Trophoblast cell (in vitro differentiated cells and primary cell): ENCODE measurements around the gene KRT5.

ENCODE experiments used
- DNase-seq, 2 donors: peaks; one replicate each; pipeline ENCODE4 v3.0.0-alpha.2; 2016
- H2AFZ ChIP-seq: 2 replicates; pipeline ENCODE4 v1.6.1; 2013; ENCODE audit warnings: low read length, moderate library complexity, mild to moderate bottlenecking; ENCODE audit not compliant: insufficient read depth, poor library complexity
- H2AK5ac ChIP-seq: 2 replicates; pipeline ENCODE4 v1.6.1; 2013; ENCODE audit warnings: mild to moderate bottlenecking, low read length
- H2BK120ac ChIP-seq: 2 replicates; pipeline ENCODE4 v1.6.1; 2013; ENCODE audit warnings: low read length, mild to moderate bottlenecking, moderate library complexity; ENCODE audit not compliant: insufficient read depth, poor library complexity
- H2BK12ac ChIP-seq: 2 replicates; pipeline ENCODE4 v1.6.1; 2013; ENCODE audit warnings: mild to moderate bottlenecking, low read length, moderate library complexity
- H2BK5ac ChIP-seq: 2 replicates; pipeline ENCODE4 v1.6.1; 2013; ENCODE audit warnings: low read length, low read depth, moderate library complexity, mild to moderate bottlenecking; ENCODE audit not compliant: poor library complexity
- H3K14ac ChIP-seq: 2 replicates; pipeline ENCODE4 v1.6.1; 2013; ENCODE audit warnings: mild to moderate bottlenecking, low read length
- H3K18ac ChIP-seq: 2 replicates; pipeline ENCODE4 v1.6.1; 2013; ENCODE audit warnings: mild to moderate bottlenecking, low read length
- H3K23ac ChIP-seq: 2 replicates; pipeline ENCODE4 v1.6.1; 2013; ENCODE audit warnings: low read length
- H3K27ac ChIP-seq: 2 replicates; pipeline ENCODE4 v1.5.1; 2013; ENCODE audit warnings: low read depth, mild to moderate bottlenecking, inconsistent platforms, low read length, moderate library complexity
- H3K27me3 ChIP-seq: 2 replicates; pipeline ENCODE4 v1.6.1; 2013; ENCODE audit warnings: inconsistent platforms, mild to moderate bottlenecking, low read length, moderate library complexity; ENCODE audit not compliant: insufficient read depth
- H3K36me3 ChIP-seq, 2 experiments: 1 replicate in 1 of 2; 2 replicates in 1 of 2; pipeline ENCODE4 v1.6.1; 2013; ENCODE audit warnings: low read length in 2 of 2, mild to moderate bottlenecking in 2 of 2, moderate library complexity in 1 of 2; ENCODE audit not compliant: insufficient read depth in 2 of 2, control insufficient read depth in 1 of 2
- H3K4ac ChIP-seq: 2 replicates; pipeline ENCODE4 v1.6.1; 2013; ENCODE audit warnings: low read depth, mild to moderate bottlenecking, low read length, moderate library complexity
- H3K4me1 ChIP-seq, 2 experiments: 1 replicate in 1 of 2; 2 replicates in 1 of 2; pipeline ENCODE4 v1.6.1; 2013; ENCODE audit warnings: low read length in 2 of 2, mild to moderate bottlenecking in 2 of 2, moderate library complexity in 1 of 2; ENCODE audit not compliant: insufficient read depth in 2 of 2, control insufficient read depth in 1 of 2
- H3K4me2 ChIP-seq: 2 replicates; pipeline ENCODE4 v1.6.1; 2013; ENCODE audit warnings: inconsistent platforms, mild to moderate bottlenecking, low read length, moderate library complexity
- H3K4me3 ChIP-seq: 2 replicates; pipeline ENCODE4 v1.5.1; 2013; ENCODE audit warnings: mild to moderate bottlenecking, low read depth, low read length, inconsistent platforms
- H3K79me1 ChIP-seq: one replicate; pipeline ENCODE4 v1.6.1; 2013; ENCODE audit warnings: low read length
- H3K79me2 ChIP-seq: 2 replicates; pipeline ENCODE4 v1.6.1; 2013; ENCODE audit warnings: low read length, mild to moderate bottlenecking; ENCODE audit not compliant: control insufficient read depth, insufficient read depth, poor library complexity
- H3K9ac ChIP-seq: 2 replicates; pipeline ENCODE4 v1.6.1; 2013; ENCODE audit warnings: mild to moderate bottlenecking, low read length
- H3K9me3 ChIP-seq: 2 replicates; pipeline ENCODE4 v1.6.1; 2013; ENCODE audit warnings: low read depth, mild to moderate bottlenecking, control low read depth, inconsistent platforms, low read length; ENCODE audit not compliant: insufficient read depth
- H4K12ac ChIP-seq: 2 replicates; pipeline ENCODE4 v1.6.1; 2013; ENCODE audit warnings: low read depth, mild to moderate bottlenecking, low read length, moderate library complexity
- H4K8ac ChIP-seq: 2 replicates; pipeline ENCODE4 v1.6.1; 2013; ENCODE audit warnings: low read depth, mild to moderate bottlenecking, low read length, moderate library complexity
- H4K91ac ChIP-seq: one replicate; pipeline ENCODE4 v1.6.1; 2013; ENCODE audit warnings: low read depth, mild to moderate bottlenecking, low read length, moderate library complexity
- WGBS: extraction: QIAGEN DNeasy Blood & Tissue Kit; methylation state at CpG from one replicate; pipeline ENCODE4 v1.1.7; 2013; ENCODE audit warnings: missing lambda C conversion rate; ENCODE audit not compliant: insufficient read length, insufficient coverage; ENCODE audit errors: extremely low coverage; 5-methylcytosine and 5-hydroxymethylcytosine counted together

The KRT5 gene

DNA sequence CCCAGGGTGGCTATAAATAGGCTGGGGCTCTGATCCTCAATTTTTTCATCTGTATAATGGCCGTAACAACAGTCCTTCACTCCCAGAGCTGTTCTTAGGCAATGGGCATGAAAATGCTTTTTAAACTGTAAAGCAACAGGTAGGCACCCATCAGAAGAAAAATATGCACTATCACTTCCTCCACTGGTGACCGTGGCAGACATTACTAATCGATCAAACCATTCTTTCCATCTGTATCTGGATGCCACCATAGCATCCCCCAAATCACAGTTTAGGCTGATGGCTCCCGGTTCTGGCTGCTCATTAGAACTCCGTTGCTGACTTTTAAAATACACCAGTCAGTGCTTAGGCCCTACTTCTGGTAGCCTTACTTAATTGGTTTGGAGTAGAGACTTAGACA lies 21.5 kb upstream of the KRT5 start:
- Histone ChIP-seq H3K9ac (no peak overlapping the region), H3K27me3 (no peaks in the 10 kb centered on the region)

DNA sequence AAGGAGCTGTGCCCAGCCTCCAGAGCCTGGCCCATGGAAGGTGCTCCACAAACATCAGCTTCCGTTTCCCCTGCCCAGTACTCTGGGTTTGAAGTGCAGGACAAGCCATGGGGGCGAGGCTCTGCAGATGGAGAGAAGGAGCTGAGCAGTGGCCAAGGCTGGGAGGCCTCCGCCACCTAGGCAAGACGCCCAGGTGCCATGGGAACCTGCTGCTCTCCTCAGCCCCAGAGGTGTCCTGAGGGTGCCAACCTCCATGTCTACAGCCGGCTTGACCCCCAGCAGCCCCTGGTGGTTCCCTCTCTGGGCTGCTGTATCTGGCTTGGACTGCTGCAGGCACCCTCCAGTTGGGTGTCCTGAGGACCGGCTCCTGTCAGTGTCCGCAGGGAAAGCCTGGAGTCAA lies 20.3 kb upstream of the KRT5 start:
- Histone ChIP-seq H3K79me1 (no peaks in the 10 kb centered on the region), H2AK5ac (no peak overlapping the region), H3K18ac (no peak overlapping the region), H3K36me3 (no peaks in the 10 kb centered on the region), H2BK5ac (no peak overlapping the region), H2BK12ac (no peak overlapping the region), H3K4me1 (no peaks in the 10 kb centered on the region), H3K14ac (no peak overlapping the region), H4K8ac (no peak overlapping the region), H2BK120ac (no peak overlapping the region), H3K4me2 (no peak overlapping the region), H4K12ac (no peak overlapping the region), H3K4me3 (no peak overlapping the region), H3K9me3 (no peaks in the 10 kb centered on the region), H3K27me3 (no peaks in the 10 kb centered on the region), H3K23ac (no peak overlapping the region), H3K79me2 (no peaks in the 10 kb centered on the region), H3K4ac (no peak overlapping the region), H4K91ac (no peak overlapping the region), H3K27ac (no peak overlapping the region), H2AFZ (no peak overlapping the region), H3K9ac (no peak overlapping the region)
- WGBS: no CpG with 5 or more reads among the region's 7 CpGs
- DNase-seq: no peak

More for the DNA sequence above, 21.5 kb upstream of the KRT5 start:
- no peak overlapping the region for H2BK5ac ChIP-seq
- no peak overlapping the region for H4K12ac ChIP-seq
- no peaks in the 10 kb centered on the region for H3K9me3 ChIP-seq
- no peak overlapping the region for H3K23ac ChIP-seq
- H3K14ac ChIP-seq: no peak overlapping the region
- H3K18ac ChIP-seq: no peak overlapping the region
- H2BK12ac ChIP-seq: no peak overlapping the region
- no CpG with 5 or more reads among the region's 5 CpGs for WGBS
- H2BK120ac ChIP-seq: no peak overlapping the region
- no peak overlapping the region for H4K8ac ChIP-seq
- H3K4me3 ChIP-seq: no peak overlapping the region
- no peak overlapping the region for H3K27ac ChIP-seq
- H3K79me1 ChIP-seq: no peaks in the 10 kb centered on the region
- no peak overlapping the region for H3K4ac ChIP-seq
- no peak for DNase-seq
- H3K4me1 ChIP-seq: no peaks in the 10 kb centered on the region
- H2AFZ ChIP-seq: no peak overlapping the region
- H4K91ac ChIP-seq: no peak overlapping the region
- no peaks in the 10 kb centered on the region for H3K36me3 ChIP-seq
- H2AK5ac ChIP-seq: no peak overlapping the region
- no peak overlapping the region for H3K4me2 ChIP-seq
- no peaks in the 10 kb centered on the region for H3K79me2 ChIP-seq

DNA sequence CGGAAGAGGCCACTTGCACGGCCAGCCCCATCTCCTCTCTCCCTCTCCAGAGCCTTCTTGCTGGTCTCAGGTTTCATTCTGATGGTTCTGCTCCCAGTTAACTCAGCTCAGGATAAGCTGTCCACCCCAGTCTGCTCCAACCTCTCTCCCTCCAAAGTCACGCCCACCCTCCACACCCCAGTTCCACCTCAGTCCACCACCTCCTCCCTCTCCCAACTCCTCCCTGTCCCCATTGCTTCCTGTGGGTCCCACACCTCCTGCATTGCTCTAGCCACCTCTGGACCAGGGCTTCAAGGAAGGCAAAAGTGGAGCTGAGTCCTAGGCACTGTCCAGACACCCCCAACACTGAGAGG lies 19.6 kb upstream of the KRT5 start:
- no peak overlapping the region for H3K14ac ChIP-seq
- H4K91ac ChIP-seq: no peak overlapping the region
- H2AK5ac ChIP-seq: no peak overlapping the region
- H3K27ac ChIP-seq: no peak overlapping the region
- no peak overlapping the region for H3K18ac ChIP-seq
- no peaks in the 10 kb centered on the region for H3K9me3 ChIP-seq
- no peak overlapping the region for H2AFZ ChIP-seq
- H2BK5ac ChIP-seq: no peak overlapping the region
- no peak overlapping the region for H4K12ac ChIP-seq
- no peak overlapping the region for H2BK12ac ChIP-seq
- no peak for DNase-seq
- WGBS: no CpG with 5 or more reads among the region's 3 CpGs
- no peaks in the 10 kb centered on the region for H3K79me2 ChIP-seq
- no peak overlapping the region for H4K8ac ChIP-seq
- no peak overlapping the region for H3K23ac ChIP-seq
- no peak overlapping the region for H3K4me2 ChIP-seq
- no peak overlapping the region for H3K4me3 ChIP-seq
- H3K4ac ChIP-seq: no peak overlapping the region
- H3K27me3 ChIP-seq: no peaks in the 10 kb centered on the region
- H3K36me3 ChIP-seq: no peaks in the 10 kb centered on the region
- H2BK120ac ChIP-seq: no peak overlapping the region
- H3K79me1 ChIP-seq: no peaks in the 10 kb centered on the region
- H3K9ac ChIP-seq: no peak overlapping the region
- H3K4me1 ChIP-seq: no peaks in the 10 kb centered on the region

DNA sequence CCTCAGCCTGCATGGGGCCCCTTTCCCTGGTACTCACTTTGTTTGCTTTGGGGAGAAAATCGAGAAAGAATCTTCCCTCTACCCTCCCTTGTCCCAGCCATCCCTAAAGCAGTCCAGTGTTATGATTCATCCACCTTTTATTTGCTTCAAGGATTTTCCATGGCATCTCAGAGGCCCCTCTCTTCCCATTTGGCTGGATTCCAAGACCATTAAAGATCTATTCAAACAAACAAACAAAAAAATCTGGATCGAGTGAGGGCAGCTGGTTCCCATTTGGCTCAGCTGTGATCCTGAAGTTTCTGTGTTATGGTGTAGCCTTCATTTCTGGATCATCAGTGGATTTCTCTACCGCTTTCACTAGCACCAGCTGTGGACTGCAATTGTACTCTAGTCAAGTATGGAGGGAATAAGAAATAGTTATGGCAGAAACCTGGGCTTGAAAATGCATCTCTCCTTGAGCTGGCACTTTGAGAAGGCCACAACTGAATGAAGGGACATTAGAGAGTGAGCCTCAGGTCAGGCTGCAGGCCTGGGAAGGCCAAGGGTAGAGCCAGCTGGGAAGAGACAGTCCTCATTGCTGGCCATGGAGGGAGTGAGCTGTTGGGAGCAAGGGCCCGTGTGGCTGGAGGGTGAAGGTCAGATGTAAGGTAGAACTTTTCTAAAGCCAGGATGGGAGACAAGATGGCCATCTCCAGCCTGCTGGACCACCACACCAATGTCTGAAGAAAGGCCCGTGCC lies 19.1 kb upstream of the KRT5 start:
- no peak overlapping the region for H4K91ac ChIP-seq
- no peak overlapping the region for H3K18ac ChIP-seq
- no peaks in the 10 kb centered on the region for H3K4me1 ChIP-seq
- no peak overlapping the region for H2BK5ac ChIP-seq
- no peak overlapping the region for H4K12ac ChIP-seq
- H3K9me3 ChIP-seq: no peaks in the 10 kb centered on the region
- no peak overlapping the region for H3K9ac ChIP-seq
- H3K79me1 ChIP-seq: no peaks in the 10 kb centered on the region
- no peak for DNase-seq
- H2BK120ac ChIP-seq: no peak overlapping the region
- H3K36me3 ChIP-seq: no peaks in the 10 kb centered on the region
- H2AK5ac ChIP-seq: no peak overlapping the region
- no peaks in the 10 kb centered on the region for H3K27me3 ChIP-seq
- no peak overlapping the region for H4K8ac ChIP-seq
- no peak overlapping the region for H3K4me2 ChIP-seq
- H3K27ac ChIP-seq: no peak overlapping the region
- WGBS: no CpG with 5 or more reads among the region's 5 CpGs
- no peak overlapping the region for H3K23ac ChIP-seq
- no peak overlapping the region for H3K4me3 ChIP-seq
- H2AFZ ChIP-seq: no peak overlapping the region
- H3K4ac ChIP-seq: no peak overlapping the region
- H3K14ac ChIP-seq: no peak overlapping the region
- no peak overlapping the region for H2BK12ac ChIP-seq
- no peaks in the 10 kb centered on the region for H3K79me2 ChIP-seq
